Transverse colon (tissue), 4 donors: ENCODE results near the gene CD96. TPM values are rescaled to one million over a fixed set of nuclear protein-coding genes. Genes with fewer than 3 reads are reported as not detected.

Source experiments
- DNase-seq: peaks from one replicate; pipeline ENCODE4 v3.0.0-alpha.2; 2019
- H3K27ac ChIP-seq, 4 donors: fragments of 200-600 bp; sonication (generic); 2 replicates each; pipeline ENCODE4 v1.5.1; 2016 to 2018; ENCODE audit warnings: inconsistent platforms in 4 of 4
- H3K27me3 ChIP-seq: fragments of 200-600 bp; sonication (generic); 2 replicates; pipeline ENCODE4 v1.5.1; 2017; ENCODE audit warnings: inconsistent platforms
- H3K36me3 ChIP-seq, 4 donors: fragments of 200-600 bp; sonication (generic); 2 replicates each; pipeline ENCODE4 v1.5.1; 2017 to 2019; ENCODE audit warnings: inconsistent platforms in 4 of 4
- H3K4me1 ChIP-seq, 4 donors: fragments of 200-600 bp; sonication (generic); 2 replicates each; pipeline ENCODE4 v1.5.1; 2017 to 2020; ENCODE audit warnings: inconsistent platforms in 4 of 4
- H3K4me3 ChIP-seq, 4 donors: fragments of 200-600 bp; sonication (generic); 1 replicate in 1 of 4; 2 replicates in 3 of 4; pipeline versions ENCODE4 v1.5.1 to v1.6.1; 2017 to 2019; ENCODE audit warnings: inconsistent platforms in 4 of 4
- H3K9me3 ChIP-seq, 2 donors: fragments of 200-600 bp; sonication (generic); 2 replicates each; pipeline ENCODE4 v1.5.1; 2017 to 2019; ENCODE audit warnings: inconsistent platforms in 2 of 2
- CTCF ChIP-seq, 5 experiments: fragments of 200-600 bp in 3 of 5; fragments of 450-650 bp in 2 of 5; sonication (generic) in 3 of 5; IDR thresholded peaks; 1 replicate in 2 of 5; 2 replicates in 3 of 5; pipeline ENCODE4 v1.5.1; 2016 to 2017; ENCODE audit warnings: antibody characterized with exemption in 5 of 5, inconsistent platforms in 3 of 5, mild to moderate bottlenecking in 2 of 5, moderate library complexity in 1 of 5
- EP300 ChIP-seq: sonication (generic); formaldehyde crosslinking; IDR thresholded peaks from one replicate; pipeline ENCODE4 v1.6.1; 2017; ENCODE audit warnings: antibody characterized with exemption, low read depth
- POLR2A ChIP-seq: fragments of 450-650 bp; IDR thresholded peaks from one replicate; pipeline ENCODE4 v1.6.1; 2016; ENCODE audit warnings: antibody characterized with exemption, mild to moderate bottlenecking, moderate library complexity
- POLR2AphosphoS5 ChIP-seq, 3 donors: sonication (generic); formaldehyde crosslinking; IDR thresholded peaks; one replicate each; pipeline ENCODE4 v1.6.1; 2016; ENCODE audit warnings: antibody characterized with exemption in 3 of 3
- whole genome bisulfite sequencing, 2 donors: methylation state at CpG; one replicate each; pipeline ENCODE4 v1.1.5; 2018; ENCODE audit warnings: low coverage in 1 of 2; 5-methylcytosine and 5-hydroxymethylcytosine counted together
- in situ Hi-C, 4 donors: fragments of 200-750 bp; cut with MboI; loops; one replicate each; pipeline versions ENCODE4 v1.15.0 to v1.15.1; 2017; ENCODE audit warnings: low sequenced_read_pairs in 3 of 4, low pct_ligation_motif_present in 1 of 4, low pct_unique_long_range_greater_than_20kb in 1 of 4
- intact Hi-C: fragments of 100-400 bp; cut with DNase I; formaldehyde crosslinking; loops from one replicate; pipeline ENCODE4 v1.15.1; 2023; ENCODE audit warnings: low total_unique reads
- total RNA-seq, 4 donors: library from RNA; depleted of rRNA; stranded (reverse); fragments of >200 nt; gene quantifications; one replicate each; pipeline ENCODE4 v1.1.0, GENCODE V29; 2016

The CD96 gene
- total RNA-seq, 4 donors from 2014 or later, result 5.5 to 24.3 (median 13.0) TPM

- intact Hi-C loops (no loop called here), in situ Hi-C loops (no loop called here)
- Histone ChIP-seq H3K4me3 (no peak overlapping the region), H3K27ac (no peak overlapping the region), H3K36me3 (no peaks in the 10 kb centered on the region), H3K27me3 (no peaks in the 10 kb centered on the region), H3K9me3 (no peaks in the 10 kb centered on the region), H3K4me1 (no peaks in the 10 kb centered on the region)
- 75 to 80% methylated on average over 3 to 4 of the region's 4 CpGs for WGBS, 2 donors
- no peak for DNase-seq
- TF ChIP-seq CTCF (IDR thresholded peaks at IDR 0.05) (no peak), EP300 (no peak), POLR2A (no peak), POLR2AphosphoS5 (IDR thresholded peaks at IDR 0.05) (no peak)
Measured at GRCh38 chr3:111531446-111531845, 10.6 kb upstream of the CD96 start.

GRCh38 chr3:111534701-111535100 is 7.3 kb upstream of the CD96 start:
- no peak for DNase-seq
- Histone ChIP-seq H3K4me3 (no peak overlapping the region), H3K9me3 (no peaks in the 10 kb centered on the region), H3K4me1 (peaks cover 0 to 10% (median 0%) of the 10 kb centered on the region in 4 donors), H3K27me3 (no peaks in the 10 kb centered on the region), H3K27ac (no peak overlapping the region), H3K36me3 (no peaks in the 10 kb centered on the region)
- 66 to 88% methylated on average over 4 of the region's 4 CpGs for WGBS, 2 donors
- intact Hi-C loops (no loop called here), in situ Hi-C loops (no loop called here)
- TF ChIP-seq POLR2A, result no peak
- no peak for TF ChIP-seq CTCF (IDR thresholded peaks at IDR 0.05)
- TF ChIP-seq EP300, result no peak
- no peak for TF ChIP-seq POLR2AphosphoS5 (IDR thresholded peaks at IDR 0.05)

- no peaks in the 10 kb centered on the region for H3K36me3 ChIP-seq
- in situ Hi-C loops (no loop called here), intact Hi-C loops (no loop called here)
- no peak for TF ChIP-seq CTCF (IDR thresholded peaks at IDR 0.05)
- no peak for TF ChIP-seq POLR2A
- no peak for TF ChIP-seq EP300
- TF ChIP-seq POLR2AphosphoS5 (IDR thresholded peaks at IDR 0.05), result no peak
- no peaks in the 10 kb centered on the region for H3K27me3 ChIP-seq
- no peak for DNase-seq
- peaks cover 0 to 10% (median 0%) of the 10 kb centered on the region in 4 donors for H3K4me1 ChIP-seq
- H3K4me3 ChIP-seq, result no peak overlapping the region
- no peak overlapping the region for H3K27ac ChIP-seq
- WGBS, 2 donors, result 79 to 96% methylated on average over 1 of the region's 1 CpG
- H3K9me3 ChIP-seq, result no peaks in the 10 kb centered on the region
Measured at GRCh38 chr3:111538111-111538510, 3.9 kb upstream of the CD96 start.

- Histone ChIP-seq H3K27ac (peak overlapping the region in 2 of 4 donors; percentile 4 to 43), H3K27me3 (no peaks in the 10 kb centered on the region), H3K4me3 (no peak overlapping the region), H3K36me3 (no peaks in the 10 kb centered on the region), H3K9me3 (no peaks in the 10 kb centered on the region), H3K4me1 (peaks cover 0 to 10% (median 0%) of the 10 kb centered on the region in 4 donors)
- TF ChIP-seq EP300 (no peak), POLR2AphosphoS5 (IDR thresholded peaks at IDR 0.05) (no peak), POLR2A (no peak), CTCF (IDR thresholded peaks at IDR 0.05) (no peak)
- in situ Hi-C loops, result no loop called here
- intact Hi-C loops, result no loop called here
- no peak for DNase-seq
- WGBS, 2 donors, result 42 to 46% methylated on average over 4 of the region's 4 CpGs
Measured at GRCh38 chr3:111538681-111539083, 3.3 kb upstream of the CD96 start.
